Fibroblast of lung (primary cell): ENCODE results near the gene RXRA. TPM values are rescaled to one million over a fixed set of nuclear protein-coding genes. Genes with fewer than 3 reads are reported as not detected.

Experiments
- DNase-seq, 2 donors: peaks; one replicate each; pipeline versions ENCODE4 v3.0.0 to v3.0.0-alpha.2; 2010; ENCODE audit warnings: low read depth in 2 of 2
- H2AFZ ChIP-seq: 2 replicates; pipeline ENCODE4 v1.5.1; 2012; ENCODE audit warnings: low read length, control low read depth, inconsistent platforms
- H3K27ac ChIP-seq: 2 replicates; pipeline ENCODE4 v1.5.1; 2011; ENCODE audit warnings: low read length, control low read depth; ENCODE audit not compliant: insufficient read depth
- H3K27me3 ChIP-seq: 2 replicates; pipeline ENCODE4 v1.5.1; 2011; ENCODE audit warnings: mild to moderate bottlenecking, low read length; ENCODE audit not compliant: control insufficient read depth, insufficient read depth
- H3K36me3 ChIP-seq: 2 replicates; pipeline ENCODE4 v1.5.1; 2011; ENCODE audit warnings: low read length; ENCODE audit not compliant: control insufficient read depth, insufficient read depth
- H3K4me1 ChIP-seq: 2 replicates; pipeline ENCODE4 v1.5.1; 2011; ENCODE audit warnings: low read length; ENCODE audit not compliant: control insufficient read depth, insufficient read depth; ENCODE audit errors: extremely low read depth
- H3K4me2 ChIP-seq: 2 replicates; pipeline ENCODE4 v1.5.1; 2011; ENCODE audit warnings: low read length, control low read depth; ENCODE audit not compliant: insufficient read depth; ENCODE audit errors: extremely low read depth
- H3K4me3 ChIP-seq, 4 experiments: fragments of 200-600 bp in 1 of 4; sonication (generic) in 1 of 4; replicated peaks in 1 of 4; 2 replicates each; pipeline ENCODE4 v1.5.1; 2011 to 2016; ENCODE audit warnings: low read length in 4 of 4, low read depth in 3 of 4, mild to moderate bottlenecking in 3 of 4, control low read depth in 2 of 4, inconsistent platforms in 1 of 4, mixed read lengths in 1 of 4; ENCODE audit not compliant: insufficient read depth in 1 of 4; ENCODE audit errors: control extremely low read depth in 1 of 4
- H3K79me2 ChIP-seq: 2 replicates; pipeline ENCODE4 v1.5.1; 2012; ENCODE audit warnings: mild to moderate bottlenecking, low read length, inconsistent platforms; ENCODE audit not compliant: control insufficient read depth, insufficient read depth
- H3K9ac ChIP-seq: 2 replicates; pipeline ENCODE4 v1.5.1; 2011; ENCODE audit warnings: mild to moderate bottlenecking, low read length, control low read depth; ENCODE audit not compliant: insufficient read depth
- H3K9me3 ChIP-seq: 2 replicates; pipeline ENCODE4 v1.5.1; 2012; ENCODE audit warnings: low read depth, low read length; ENCODE audit not compliant: control insufficient read depth, insufficient read depth
- H4K20me1 ChIP-seq: 2 replicates; pipeline ENCODE4 v1.5.1; 2011; ENCODE audit warnings: low read length; ENCODE audit not compliant: control insufficient read depth, insufficient read depth; ENCODE audit errors: extremely low read depth
- EZH2 ChIP-seq: IDR thresholded peaks from 2 replicates; pipeline ENCODE4 v1.5.1; 2012; ENCODE audit warnings: low read length, control low read depth, mild to moderate bottlenecking; ENCODE audit errors: missing control alignments
- polyA plus RNA-seq, 2 donors: library from polyadenylated mRNA; depleted of rRNA in 1 of 2; stranded (reverse) in 1 of 2; unstranded in 1 of 2; fragments of >200 nt; gene quantifications; 2 replicates each; pipeline ENCODE4 v1.2.1, GENCODE V29; 2011 to 2012; ENCODE audit warnings: missing spikeins in 1 of 2
- total RNA-seq: library from RNA; depleted of rRNA; stranded (reverse); fragments of >200 nt; gene quantifications from 2 replicates; pipeline ENCODE4 v1.2.1, GENCODE V29; 2014
- TF ChIP-seq, protein P1 (sequence below), 2 donors: IDR thresholded peaks in 1 of 2; conservative IDR thresholded peaks in 1 of 2; 1 replicate in 1 of 2; 2 replicates in 1 of 2; pipeline ENCODE4 v1.5.1; 2011 to 2012; ENCODE audit warnings: low read length in 2 of 2, control low read depth in 1 of 2, inconsistent platforms in 1 of 2, low read depth in 1 of 2, mild to moderate bottlenecking in 1 of 2

The RXRA gene
- total and polyA plus RNA-seq, 2 donors (not counting 1 experiment from before 2014, with no cell fraction given) = 13.3 to 14.9 TPM

DNA sequence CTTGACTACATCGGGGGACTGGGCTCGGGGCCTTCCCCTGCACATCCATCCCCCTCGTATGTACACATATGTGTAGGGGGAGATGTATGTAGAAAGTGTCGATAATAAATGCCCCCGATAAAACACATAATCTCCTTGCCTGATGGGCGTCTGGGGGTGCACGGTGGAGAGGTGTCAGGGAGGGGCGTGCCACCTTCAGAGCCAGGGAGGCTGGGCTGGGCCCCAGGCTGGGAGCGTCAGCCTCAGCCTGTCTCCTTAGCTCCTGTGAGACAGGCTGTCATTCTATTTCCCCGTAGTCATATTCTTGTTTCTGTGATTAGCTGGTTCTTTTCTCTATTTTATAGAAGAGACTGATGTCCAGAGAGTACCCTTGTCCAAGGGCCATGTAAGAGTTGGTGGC lies 4.7 kb upstream of the RXRA start:
- Histone ChIP-seq H3K9ac (no peak overlapping the region), H3K9me3 (no peaks in the 10 kb centered on the region), H3K27ac (no peak overlapping the region), H3K4me2 (no peak overlapping the region), H3K27me3 (no peaks in the 10 kb centered on the region), H3K36me3 (no peaks in the 10 kb centered on the region), H2AFZ (no peak overlapping the region), H3K79me2 (no peaks in the 10 kb centered on the region), H3K4me1 (peaks cover 7% of the 10 kb centered on the region), H3K4me3 (no peak overlapping the region), H4K20me1 (no peaks in the 10 kb centered on the region)
- TF ChIP-seq, protein P1, sequence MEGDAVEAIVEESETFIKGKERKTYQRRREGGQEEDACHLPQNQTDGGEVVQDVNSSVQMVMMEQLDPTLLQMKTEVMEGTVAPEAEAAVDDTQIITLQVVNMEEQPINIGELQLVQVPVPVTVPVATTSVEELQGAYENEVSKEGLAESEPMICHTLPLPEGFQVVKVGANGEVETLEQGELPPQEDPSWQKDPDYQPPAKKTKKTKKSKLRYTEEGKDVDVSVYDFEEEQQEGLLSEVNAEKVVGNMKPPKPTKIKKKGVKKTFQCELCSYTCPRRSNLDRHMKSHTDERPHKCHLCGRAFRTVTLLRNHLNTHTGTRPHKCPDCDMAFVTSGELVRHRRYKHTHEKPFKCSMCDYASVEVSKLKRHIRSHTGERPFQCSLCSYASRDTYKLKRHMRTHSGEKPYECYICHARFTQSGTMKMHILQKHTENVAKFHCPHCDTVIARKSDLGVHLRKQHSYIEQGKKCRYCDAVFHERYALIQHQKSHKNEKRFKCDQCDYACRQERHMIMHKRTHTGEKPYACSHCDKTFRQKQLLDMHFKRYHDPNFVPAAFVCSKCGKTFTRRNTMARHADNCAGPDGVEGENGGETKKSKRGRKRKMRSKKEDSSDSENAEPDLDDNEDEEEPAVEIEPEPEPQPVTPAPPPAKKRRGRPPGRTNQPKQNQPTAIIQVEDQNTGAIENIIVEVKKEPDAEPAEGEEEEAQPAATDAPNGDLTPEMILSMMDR (conservative IDR thresholded peaks at IDR 0.05 in 1 of 2, IDR thresholded peaks at IDR 0.05 in 1 of 2; ENCODE audit: low read depth in 1 of 2, low read length in 2 of 2) = no peak
- TF ChIP-seq EZH2 = no peak
- DNase-seq = no peak

DNA sequence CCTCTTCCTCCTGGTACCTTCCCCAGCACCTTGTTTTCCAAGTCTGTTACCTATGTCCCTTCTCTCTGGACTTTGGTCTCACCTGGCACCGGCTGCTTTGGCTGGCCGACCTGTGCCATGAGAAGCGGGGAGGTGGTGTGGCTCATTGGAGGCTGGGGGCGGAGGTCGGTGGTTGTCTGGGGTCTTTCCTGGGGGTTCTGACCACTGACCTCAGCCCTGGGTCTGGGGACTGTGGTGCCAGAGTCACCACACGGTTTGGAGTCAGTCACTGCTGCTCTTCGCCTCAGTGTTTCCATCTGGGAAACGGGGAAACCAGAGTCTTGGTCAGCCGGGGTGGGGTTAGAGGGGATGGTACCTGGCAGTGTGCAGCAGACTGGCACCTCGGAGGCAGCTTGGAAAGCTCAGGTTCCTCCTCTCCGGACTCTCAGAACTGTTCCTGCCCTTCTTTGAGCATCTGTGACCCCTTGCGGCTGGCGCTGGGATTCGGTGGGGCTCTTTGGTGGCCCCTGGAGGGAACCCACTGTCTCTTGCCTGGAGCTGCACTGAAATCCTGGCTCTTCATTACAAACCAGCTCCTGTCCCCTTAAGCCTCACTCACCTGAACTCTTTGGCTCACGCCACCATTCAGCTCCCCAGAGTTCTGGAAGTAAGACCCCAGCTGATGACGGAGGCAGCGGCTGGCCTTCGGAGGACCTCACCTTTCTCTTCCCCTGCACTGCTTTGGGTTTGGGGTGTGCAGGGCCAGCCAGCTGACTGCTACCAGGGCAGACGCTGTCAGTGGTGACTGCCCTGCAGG lies 4.1 kb upstream of the RXRA start:
- Histone ChIP-seq H3K9me3 (no peaks in the 10 kb centered on the region), H3K27ac (no peak overlapping the region), H3K4me1 (peaks cover 2% of the 10 kb centered on the region), H3K9ac (no peak overlapping the region), H4K20me1 (no peaks in the 10 kb centered on the region), H2AFZ (no peak overlapping the region), H3K27me3 (no peaks in the 10 kb centered on the region), H3K4me2 (no peak overlapping the region), H3K79me2 (peaks cover 4% of the 10 kb centered on the region), H3K36me3 (no peaks in the 10 kb centered on the region), H3K4me3 (no peak overlapping the region)
- no peak for DNase-seq
- TF ChIP-seq, protein P1 (conservative IDR thresholded peaks at IDR 0.05 in 1 of 2, IDR thresholded peaks at IDR 0.05 in 1 of 2; ENCODE audit: low read depth in 1 of 2, low read length in 2 of 2) = no peak
- TF ChIP-seq EZH2 = no peak

DNA sequence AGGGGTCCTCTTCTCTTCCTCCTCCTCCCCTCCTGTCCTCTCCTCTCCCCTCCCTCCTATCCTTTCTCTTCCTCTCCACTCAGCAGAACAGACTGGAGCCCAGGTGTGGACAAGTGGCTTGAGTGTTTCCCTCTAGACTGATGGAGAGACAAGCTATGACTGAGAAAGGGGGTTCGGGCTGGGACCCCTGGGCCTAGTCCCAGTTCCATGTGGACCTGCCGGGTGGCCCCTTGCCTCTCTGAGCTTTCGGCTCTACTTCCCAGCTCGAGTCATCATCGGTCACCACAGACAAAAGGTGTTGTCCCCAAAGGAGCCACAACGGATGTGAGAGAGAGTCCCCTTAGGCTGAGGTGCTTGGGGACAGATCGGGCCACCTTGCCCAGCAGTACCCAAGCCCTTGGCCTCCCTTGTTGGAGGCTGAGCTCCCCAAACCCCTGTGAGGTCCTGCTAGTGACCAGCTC lies 3.4 kb upstream of the RXRA start:
- H3K9ac ChIP-seq = no peak overlapping the region
- H3K4me3 ChIP-seq = no peak overlapping the region
- H3K36me3 ChIP-seq = no peaks in the 10 kb centered on the region
- no peak overlapping the region for H2AFZ ChIP-seq
- no peak for TF ChIP-seq EZH2
- TF ChIP-seq, protein P1 (conservative IDR thresholded peaks at IDR 0.05 in 1 of 2, IDR thresholded peaks at IDR 0.05 in 1 of 2; ENCODE audit: low read depth in 1 of 2, low read length in 2 of 2) = no peak
- H3K9me3 ChIP-seq = no peaks in the 10 kb centered on the region
- peaks cover 5% of the 10 kb centered on the region for H3K4me1 ChIP-seq
- no peak overlapping the region for H3K4me2 ChIP-seq
- no peaks in the 10 kb centered on the region for H4K20me1 ChIP-seq
- no peak for DNase-seq
- H3K27me3 ChIP-seq = no peaks in the 10 kb centered on the region
- no peak overlapping the region for H3K27ac ChIP-seq
- H3K79me2 ChIP-seq = peaks cover 10% of the 10 kb centered on the region
